Neuronal stem cell (in vitro differentiated cells): ENCODE measurements around the gene GDAP1L1. TPM values are rescaled to one million over a fixed set of nuclear protein-coding genes. Genes with fewer than 3 reads are reported as not detected.

Source experiments
- DNase-seq: peaks from one replicate; pipeline ENCODE4 v3.0.0-alpha.2; 2013; ENCODE audit warnings: low spot score
- H2AFZ ChIP-seq: one replicate; pipeline ENCODE4 v1.6.1; 2013; ENCODE audit warnings: mild to moderate bottlenecking, low read length, inconsistent platforms
- H2AK5ac ChIP-seq: 2 replicates; pipeline ENCODE4 v1.6.1; 2013; ENCODE audit warnings: low read depth, mild to moderate bottlenecking, inconsistent platforms, low read length, moderate library complexity, mixed read lengths
- H2BK120ac ChIP-seq: 2 replicates; pipeline ENCODE4 v1.6.1; 2013; ENCODE audit warnings: low read depth, mild to moderate bottlenecking, inconsistent platforms, low read length, moderate library complexity, mixed read lengths
- H2BK12ac ChIP-seq: one replicate; pipeline ENCODE4 v1.6.1; 2013; ENCODE audit warnings: low read length, inconsistent platforms
- H2BK15ac ChIP-seq: 2 replicates; pipeline ENCODE4 v1.6.1; 2013; ENCODE audit warnings: mild to moderate bottlenecking, low read length, inconsistent platforms, mixed read lengths
- H2BK5ac ChIP-seq: one replicate; pipeline ENCODE4 v1.6.1; 2013; ENCODE audit warnings: inconsistent platforms, mild to moderate bottlenecking, low read length, moderate library complexity
- H3K14ac ChIP-seq: one replicate; pipeline ENCODE4 v1.6.1; 2013; ENCODE audit warnings: low read length, inconsistent platforms
- H3K18ac ChIP-seq: 2 replicates; pipeline ENCODE4 v1.6.1; 2013; ENCODE audit warnings: low read length, inconsistent platforms
- H3K23ac ChIP-seq: 2 replicates; pipeline ENCODE4 v1.6.1; 2013; ENCODE audit warnings: low read depth, mild to moderate bottlenecking, mixed read lengths, low read length, inconsistent platforms; ENCODE audit not compliant: poor library complexity
- H3K27ac ChIP-seq: replicated peaks from 3 replicates; pipeline ENCODE4 v1.5.1; 2013; ENCODE audit warnings: low read length, inconsistent platforms
- H3K27me3 ChIP-seq, 3 experiments: 2 replicates each; pipeline ENCODE4 v1.6.1; 2013; ENCODE audit warnings: low read length in 3 of 3, mild to moderate bottlenecking in 2 of 3, inconsistent platforms in 1 of 3, low read depth in 1 of 3, mixed read lengths in 1 of 3, moderate library complexity in 1 of 3; ENCODE audit not compliant: control insufficient read depth in 3 of 3, insufficient read depth in 3 of 3
- H3K36me3 ChIP-seq, 2 donors: replicated peaks in 1 of 2; 2 replicates each; pipeline ENCODE4 v1.6.1; 2013; ENCODE audit warnings: low read length in 2 of 2; ENCODE audit not compliant: control insufficient read depth in 2 of 2, insufficient read depth in 2 of 2
- H3K4ac ChIP-seq: 2 replicates; pipeline ENCODE4 v1.6.1; 2013; ENCODE audit warnings: inconsistent platforms, mild to moderate bottlenecking, low read length, moderate library complexity
- H3K4me1 ChIP-seq, 2 donors: 1 replicate in 1 of 2; 2 replicates in 1 of 2; pipeline ENCODE4 v1.6.1; 2013; ENCODE audit warnings: low read length in 2 of 2, low read depth in 1 of 2; ENCODE audit not compliant: control insufficient read depth in 2 of 2, insufficient read depth in 1 of 2
- H3K4me2 ChIP-seq: one replicate; pipeline ENCODE4 v1.6.1; 2013; ENCODE audit warnings: mild to moderate bottlenecking, low read length, inconsistent platforms; ENCODE audit not compliant: insufficient read depth, poor library complexity, severe bottlenecking
- H3K4me3 ChIP-seq, 2 donors: 2 replicates each; pipeline ENCODE4 v1.5.1; 2013; ENCODE audit warnings: low read length in 2 of 2, mild to moderate bottlenecking in 2 of 2, inconsistent platforms in 1 of 2, moderate library complexity in 1 of 2
- H3K79me1 ChIP-seq: one replicate; pipeline ENCODE4 v1.6.1; 2013; ENCODE audit warnings: low read depth, mild to moderate bottlenecking, inconsistent platforms, low read length, moderate library complexity
- H3K9ac ChIP-seq: one replicate; pipeline ENCODE4 v1.6.1; 2013; ENCODE audit warnings: mild to moderate bottlenecking, low read depth, low read length, inconsistent platforms; ENCODE audit not compliant: poor library complexity
- H3K9me3 ChIP-seq, 2 donors: replicated peaks in 1 of 2; 2 replicates each; pipeline versions ENCODE3 to v1.6.1; 2013; ENCODE audit warnings: low read length in 2 of 2, mild to moderate bottlenecking in 2 of 2, inconsistent platforms in 1 of 2, low read depth in 1 of 2, mixed read lengths in 1 of 2, moderate library complexity in 1 of 2; ENCODE audit not compliant: control insufficient read depth in 2 of 2, insufficient read depth in 1 of 2
- H4K8ac ChIP-seq: one replicate; pipeline ENCODE4 v1.6.1; 2013; ENCODE audit warnings: low read depth, mild to moderate bottlenecking, inconsistent platforms, low read length, moderate library complexity
- H4K91ac ChIP-seq: one replicate; pipeline ENCODE4 v1.6.1; 2013; ENCODE audit warnings: low read length, low read depth, mild to moderate bottlenecking, inconsistent platforms; ENCODE audit not compliant: poor library complexity
- WGBS, 2 donors: extraction: QIAGEN DNeasy Blood & Tissue Kit; methylation state at CpG; one replicate each; pipeline ENCODE4 v1.1.7; 2013; ENCODE audit warnings: missing lambda C conversion rate in 2 of 2, mixed read lengths in 1 of 2; ENCODE audit not compliant: insufficient read length in 2 of 2, insufficient replicate concordance in 1 of 2; ENCODE audit errors: extremely low coverage in 2 of 2; 5-methylcytosine and 5-hydroxymethylcytosine counted together
- polyA plus RNA-seq, 2 experiments: library from polyadenylated mRNA; stranded (reverse); fragments of 200-250 nt; gene quantifications; one replicate each; pipeline ENCODE4 v1.2.3, GENCODE V29; 2013

The GDAP1L1 gene
- 0.57 TPM for polyA plus RNA-seq (2013, experiment 1 of 2)
- 0.57 TPM for polyA plus RNA-seq (2013, experiment 2 of 2)

DNA sequence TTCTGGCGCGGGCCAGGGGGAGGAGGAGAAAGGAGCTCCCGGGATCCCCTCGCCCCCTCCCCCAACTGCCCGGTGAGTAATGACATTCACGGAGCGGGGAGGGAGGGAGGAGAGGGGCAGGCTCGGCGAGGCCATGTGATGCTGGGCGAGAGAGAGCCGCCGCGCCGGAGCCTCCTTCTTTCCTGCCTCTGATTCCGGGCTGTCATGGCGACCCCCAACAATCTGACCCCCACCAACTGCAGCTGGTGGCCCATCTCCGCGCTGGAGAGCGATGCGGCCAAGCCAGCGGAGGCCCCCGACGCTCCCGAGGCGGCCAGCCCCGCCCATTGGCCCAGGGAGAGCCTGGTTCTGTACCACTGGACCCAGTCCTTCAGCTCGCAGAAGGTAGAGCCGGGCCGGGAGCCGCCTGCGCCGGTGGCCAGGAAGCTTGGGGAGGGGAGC, at the start of gene GDAP1L1:
TSS of gene GDAP1L1 (plus strand) at position 178 of the 441 bp plus-strand sequence. CDS start at position 205, 27 bp downstream.
- Histone ChIP-seq H3K9ac (no peak within 1 kb of the TSS), H3K9me3 (no peaks in the 10 kb centered on the region), H3K4me1 (peaks cover 3 to 5% of the 10 kb centered on the region in 2 donors), H2AFZ (peak within 1 kb of the TSS; percentile 98), H3K36me3 (no peaks in the 10 kb centered on the region), H3K23ac (no peak within 1 kb of the TSS), H2AK5ac (no peak within 1 kb of the TSS), H3K4me2 (peak within 1 kb of the TSS; percentile 79), H3K18ac (peak within 1 kb of the TSS; percentile 53), H2BK15ac (no peak within 1 kb of the TSS), H2BK12ac (no peak within 1 kb of the TSS), H4K91ac (no peak within 1 kb of the TSS), H2BK5ac (peak within 1 kb of the TSS; percentile 59), H3K27ac (no peak within 1 kb of the TSS), H3K4me3 (peak within 1 kb of the TSS; percentile 61 to 78), H2BK120ac (no peak within 1 kb of the TSS), H3K4ac (no peak within 1 kb of the TSS), H3K14ac (no peak within 1 kb of the TSS), H4K8ac (no peak within 1 kb of the TSS), H3K27me3 (peaks cover 0 to 8% (median 4%) of the 10 kb centered on the region in 3 experiments), H3K79me1 (no peaks in the 10 kb centered on the region)
- DNase-seq: peak; percentile 51
- WGBS, 2 donors: no CpG with 5 or more reads among the region's 32 CpGs

GRCh38 chr20:44198872-44199271, 48.2 kb upstream of the GDAP1L1 start:
- Histone ChIP-seq H4K8ac (no peak overlapping the region), H2BK12ac (no peak overlapping the region), H2AFZ (no peak overlapping the region), H3K4me1 (no peaks in the 10 kb centered on the region), H3K9ac (no peak overlapping the region), H4K91ac (no peak overlapping the region), H3K9me3 (no peaks in the 10 kb centered on the region), H3K36me3 (peaks cover 30 to 80% of the 10 kb centered on the region in 2 donors), H3K14ac (no peak overlapping the region), H3K4ac (no peak overlapping the region), H3K27me3 (no peaks in the 10 kb centered on the region), H2BK15ac (no peak overlapping the region), H2BK5ac (no peak overlapping the region), H3K4me3 (no peak overlapping the region), H3K27ac (no peak overlapping the region), H3K4me2 (no peak overlapping the region), H3K79me1 (no peaks in the 10 kb centered on the region), H2BK120ac (no peak overlapping the region), H3K23ac (no peak overlapping the region), H3K18ac (no peak overlapping the region), H2AK5ac (no peak overlapping the region)
- no peak for DNase-seq
- WGBS, 2 donors: no CpG with 5 or more reads among the region's 4 CpGs

- no peak for DNase-seq
- no peak overlapping the region for H3K4me3 ChIP-seq
These were observed 47.2 kb upstream of the GDAP1L1 start for GRCh38 chr20:44199877-44200276.

DNA sequence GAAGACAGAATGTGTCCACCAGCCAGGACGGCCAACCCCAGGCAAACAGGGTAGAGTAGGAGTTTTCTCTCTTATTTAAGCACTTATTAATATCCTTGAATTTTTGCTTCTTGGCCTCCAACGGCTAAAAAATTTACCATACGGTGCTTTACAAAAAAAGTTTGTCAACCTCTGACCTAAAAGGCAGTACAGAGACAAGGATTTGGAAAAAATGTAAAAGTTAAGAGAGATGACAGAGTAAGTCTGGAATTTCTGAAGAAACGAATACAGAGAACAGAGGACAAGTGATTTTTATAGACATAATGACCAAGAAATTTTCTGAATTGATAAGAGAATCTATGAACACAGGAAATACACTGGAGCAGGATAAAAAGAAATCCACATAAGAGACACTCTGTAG, 46.7 kb upstream of the GDAP1L1 start:
- Histone ChIP-seq H3K4me1 (no peaks in the 10 kb centered on the region), H2AFZ (no peak overlapping the region), H3K4ac (no peak overlapping the region), H3K27me3 (no peaks in the 10 kb centered on the region), H3K36me3 (peaks cover 33 to 95% of the 10 kb centered on the region in 2 donors), H3K27ac (no peak overlapping the region), H3K23ac (no peak overlapping the region), H4K91ac (no peak overlapping the region), H2BK5ac (no peak overlapping the region), H3K79me1 (no peaks in the 10 kb centered on the region), H2BK120ac (no peak overlapping the region), H3K14ac (no peak overlapping the region), H4K8ac (no peak overlapping the region), H2BK12ac (no peak overlapping the region), H3K9me3 (no peaks in the 10 kb centered on the region), H3K18ac (no peak overlapping the region), H2AK5ac (no peak overlapping the region), H3K4me2 (no peak overlapping the region), H2BK15ac (no peak overlapping the region), H3K9ac (no peak overlapping the region), H3K4me3 (no peak overlapping the region)
- no peak for DNase-seq
- no CpG with 5 or more reads among the region's 4 CpGs for WGBS, 2 donors

More at GRCh38 chr20:44199877-44200276, 47.2 kb upstream of the GDAP1L1 start:
- Histone ChIP-seq H2AK5ac (no peak overlapping the region), H3K9me3 (no peaks in the 10 kb centered on the region), H2AFZ (no peak overlapping the region), H4K91ac (no peak overlapping the region), H3K79me1 (no peaks in the 10 kb centered on the region), H2BK15ac (no peak overlapping the region), H3K18ac (no peak overlapping the region), H2BK12ac (no peak overlapping the region), H3K36me3 (peaks cover 32 to 90% of the 10 kb centered on the region in 2 donors), H3K4ac (no peak overlapping the region), H3K27ac (no peak overlapping the region), H3K23ac (no peak overlapping the region), H2BK5ac (no peak overlapping the region), H3K4me2 (no peak overlapping the region), H3K9ac (no peak overlapping the region), H3K27me3 (no peaks in the 10 kb centered on the region), H4K8ac (no peak overlapping the region), H3K14ac (no peak overlapping the region), H3K4me1 (no peaks in the 10 kb centered on the region), H2BK120ac (no peak overlapping the region)
- no CpG with 5 or more reads among the region's 4 CpGs for WGBS, 2 donors
